ENCODE data around the gene CEP57.

- TF ChIP-seq CTCF (IDR thresholded peaks at IDR 0.05) (no peak), POLR2A (IDR thresholded peaks at IDR 0.05) (peak; percentile 21 to 81)
Measured at GRCh38 chr11:95790123-95790932, at the start of gene CEP57.

Data from thyroid gland (tissue), 4 donors.